Fibroblast of upper back skin (primary cell): ENCODE measurements around the gene NAP1L5.

Source experiments
- DNase-seq: peaks from one replicate; pipeline ENCODE4 v3.0.0-alpha.2; 2013

The NAP1L5 gene

GRCh38 chr4:88659055-88659889 lies 38.4 kb downstream of the NAP1L5 start:
- DNase-seq: peak; percentile 71

GRCh38 chr4:88655226-88655625 lies 42.4 kb downstream of the NAP1L5 start:
- no peak for DNase-seq

GRCh38 chr4:88653371-88653946 lies 44.2 kb downstream of the NAP1L5 start:
- no peak for DNase-seq

- DNase-seq: no peak
These were observed 47.9 kb downstream of the NAP1L5 start for GRCh38 chr4:88649716-88650115.

GRCh38 chr4:88646528-88647280 lies 50.9 kb downstream of the NAP1L5 start:
- DNase-seq: no peak

GRCh38 chr4:88645994-88646393 lies 51.6 kb downstream of the NAP1L5 start:
- no peak for DNase-seq
